ENCODE data around the gene ERO1A.

ERO1A gene

DNA sequence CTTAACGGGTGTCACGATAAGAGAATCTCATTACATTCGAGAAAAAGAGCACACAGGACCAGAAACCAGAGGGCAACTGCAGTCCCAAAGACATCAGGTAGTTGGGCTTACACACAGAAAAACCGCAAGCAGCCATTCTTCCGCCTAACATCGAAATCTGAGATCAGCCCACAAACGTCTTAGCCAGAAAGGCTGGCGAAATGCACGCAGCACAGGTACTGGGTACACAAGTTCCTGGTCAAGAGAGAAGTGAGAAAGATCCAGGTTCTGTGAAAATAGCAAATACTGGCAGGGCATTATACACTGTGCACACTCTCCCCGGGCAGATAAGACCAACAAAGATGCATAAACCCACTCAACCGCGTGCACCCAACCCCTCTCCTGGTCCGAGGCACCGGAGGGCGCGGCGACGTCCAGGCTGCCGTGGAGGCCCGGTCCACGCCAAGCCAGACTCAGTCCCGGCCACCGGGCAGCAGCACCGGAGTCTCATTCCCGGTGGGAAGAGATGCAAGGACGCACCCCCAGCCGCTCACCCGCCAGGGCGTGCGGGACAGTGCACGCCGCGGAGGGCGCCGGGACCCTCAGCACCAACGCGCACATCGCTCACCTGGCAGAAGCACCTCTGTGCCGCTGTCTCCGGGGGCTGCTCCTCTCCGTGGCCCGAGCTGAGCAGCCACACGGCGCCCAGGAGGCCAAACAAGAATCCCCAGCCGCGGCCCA is 437 bp downstream of the ERO1A start:
- DNase-seq = peak; percentile 21

DNA sequence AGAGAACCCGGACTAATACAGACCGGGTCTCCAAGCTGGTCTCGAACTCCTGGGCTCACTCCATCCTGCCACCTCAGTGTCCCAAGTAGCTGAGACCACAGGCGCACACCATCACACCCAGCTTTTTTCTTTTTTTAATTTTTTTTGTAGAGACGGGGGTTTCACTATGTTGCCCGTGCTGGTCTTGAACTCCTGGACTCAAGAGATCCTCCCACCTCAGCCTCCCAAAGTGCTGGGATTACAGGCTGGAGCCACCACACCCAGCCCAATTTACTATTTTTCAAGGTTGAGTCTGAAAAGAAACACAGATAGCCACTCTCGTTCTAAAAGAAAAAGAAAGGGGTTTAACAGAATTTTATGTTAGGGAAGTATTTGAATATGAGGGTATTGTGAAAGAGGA is 1.8 kb downstream of the ERO1A start:
- DNase-seq = no peak

DNA sequence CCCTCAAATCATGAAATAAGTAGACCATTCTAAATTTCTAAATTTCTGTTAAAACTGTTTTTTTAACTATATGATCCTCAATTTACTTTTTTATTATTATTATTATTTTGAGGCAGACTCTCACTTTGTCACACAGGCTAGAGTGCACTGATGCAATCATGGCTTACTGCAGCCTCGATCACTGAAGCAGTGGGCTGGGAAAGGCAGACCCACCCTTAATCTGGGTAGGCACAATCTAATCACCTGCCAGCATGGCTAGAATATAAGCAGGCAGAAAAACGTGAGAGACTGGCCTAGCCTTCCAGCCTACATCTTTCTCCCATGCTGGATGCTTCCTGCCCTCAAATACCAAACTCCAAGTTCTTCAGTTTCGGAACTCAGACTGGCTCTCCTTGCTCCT is 2.3 kb downstream of the ERO1A start:
- no peak for DNase-seq

DNA sequence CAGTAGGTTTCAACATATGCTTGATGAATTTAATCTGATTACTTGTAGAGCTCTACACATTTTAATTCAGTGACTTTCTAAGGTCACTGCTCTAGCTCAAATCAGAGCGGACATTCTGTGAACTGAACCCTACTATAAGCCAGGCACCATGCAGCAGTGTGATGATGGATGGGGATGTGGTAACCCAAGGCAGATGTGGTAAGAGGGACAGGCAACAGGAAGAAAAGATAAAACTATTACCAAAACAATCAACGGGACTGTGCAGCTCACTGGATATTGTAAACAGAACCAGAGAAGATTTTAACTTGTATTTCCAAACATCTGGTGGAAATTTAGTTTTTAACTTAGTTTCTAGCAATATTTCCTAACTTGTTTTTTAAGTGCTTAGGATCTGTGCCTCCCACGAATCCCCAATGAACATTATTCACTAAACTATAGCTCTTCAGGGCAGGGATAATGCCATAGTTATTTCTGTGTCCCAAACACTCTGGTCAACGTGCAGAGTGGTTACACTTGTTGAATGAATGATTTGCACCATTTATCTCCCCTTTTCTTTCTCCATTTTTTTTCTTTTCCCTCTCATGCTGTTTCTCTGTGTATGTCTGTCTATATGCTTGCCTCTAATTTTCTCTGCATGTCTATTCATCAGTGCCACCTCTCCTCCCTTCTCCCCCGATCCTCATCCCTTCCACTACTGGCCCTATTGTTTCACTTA is 3.0 kb downstream of the ERO1A start:
- no peak for DNase-seq

DNA sequence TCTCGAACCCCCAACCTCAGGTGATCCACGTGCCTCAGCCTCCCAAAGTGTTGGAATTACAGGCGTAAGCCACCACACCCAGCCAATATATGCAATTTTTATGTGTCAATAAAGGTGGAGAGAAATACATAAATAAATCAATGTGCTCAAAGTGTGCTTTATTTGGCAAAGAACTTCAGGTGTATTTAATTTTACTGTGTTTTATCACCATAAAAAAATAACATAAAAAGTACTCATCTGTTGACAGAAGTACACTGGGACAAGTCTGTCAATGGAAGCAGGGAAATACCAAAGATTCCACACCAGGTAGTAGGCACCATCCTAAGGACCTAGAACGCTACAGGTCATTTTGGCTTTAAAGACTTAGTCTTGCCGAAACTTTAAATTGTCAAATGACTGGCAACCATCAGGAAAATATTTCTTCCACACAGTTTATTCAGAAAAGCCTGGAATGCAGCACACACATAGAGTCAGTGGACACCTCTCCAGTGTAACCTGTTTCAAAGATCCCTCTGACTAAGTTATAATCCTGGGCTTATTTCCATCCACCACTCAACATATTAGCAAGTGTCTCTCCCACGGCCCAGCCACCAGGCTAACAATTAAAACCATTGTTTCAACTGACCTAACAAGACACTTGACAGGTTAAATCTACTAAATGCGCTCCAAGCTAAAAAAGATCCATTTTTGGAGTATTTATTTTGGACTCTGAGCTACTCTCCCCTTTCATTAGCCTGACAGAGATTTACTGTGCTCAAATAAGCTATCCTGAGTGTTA is 4.2 kb downstream of the ERO1A start:
- no peak for DNase-seq

DNA sequence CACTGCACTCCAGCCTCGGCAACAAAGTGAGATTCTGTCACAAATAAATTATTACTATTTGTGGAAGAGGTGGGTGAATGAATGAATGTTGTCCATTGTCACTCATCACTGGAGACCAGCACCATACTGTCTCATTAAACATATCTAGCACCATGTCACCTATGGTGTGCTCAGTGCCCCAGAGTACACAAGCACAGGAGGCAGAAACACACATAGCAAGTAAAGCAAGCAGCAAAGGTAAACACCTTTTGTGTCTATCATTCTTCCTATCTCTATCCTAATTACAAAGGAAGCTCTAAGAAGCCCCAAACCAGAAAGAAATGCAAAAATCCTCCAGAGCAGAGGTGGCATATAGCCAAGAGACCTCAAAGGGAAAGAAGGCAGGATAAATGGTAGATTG is 9.2 kb downstream of the ERO1A start:
- DNase-seq = no peak

DNA sequence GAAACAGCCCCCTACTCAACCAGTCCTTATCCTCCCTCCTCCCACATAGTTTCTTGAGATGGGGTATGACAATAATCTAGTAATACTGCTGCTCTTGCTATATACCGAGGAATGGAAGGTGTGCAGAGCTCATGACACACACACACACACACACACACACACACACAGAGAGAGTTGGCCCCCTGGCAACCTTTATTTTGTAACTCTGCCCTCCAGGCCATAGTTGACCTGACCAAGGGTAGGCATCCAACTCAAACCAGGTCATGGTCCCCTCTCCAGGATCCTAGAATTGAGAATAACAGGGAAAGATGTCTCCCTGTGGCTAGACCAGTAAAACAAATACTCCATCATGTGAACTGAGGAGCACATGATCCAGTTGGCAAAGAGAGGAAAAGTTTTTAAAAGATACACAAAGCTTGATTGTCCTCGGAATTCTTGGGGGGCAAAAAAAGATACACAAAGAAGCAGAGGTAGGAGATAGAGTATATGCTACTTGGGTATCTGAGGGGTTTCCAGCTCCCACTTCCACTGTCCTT is 11.3 kb downstream of the ERO1A start:
- DNase-seq = no peak

DNA sequence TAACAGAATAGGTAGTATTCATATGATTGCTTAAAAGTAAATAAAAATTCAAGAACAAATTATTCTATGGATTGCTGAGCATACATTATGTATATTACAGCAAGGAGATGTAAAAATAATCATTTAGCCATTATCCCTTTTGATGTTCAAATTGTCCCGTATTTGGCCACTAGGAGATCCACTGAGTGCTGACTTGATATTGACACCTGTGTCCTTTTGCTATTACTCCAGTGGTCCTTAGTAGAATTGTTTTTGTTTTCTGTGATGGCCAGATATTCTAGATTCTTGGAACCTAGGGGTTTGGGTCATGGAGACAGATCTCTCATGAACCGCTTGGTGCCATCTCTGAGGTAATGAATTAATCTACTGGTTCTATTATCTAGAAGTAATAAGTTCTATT is 16.8 kb downstream of the ERO1A start:
- no peak for DNase-seq

DNA sequence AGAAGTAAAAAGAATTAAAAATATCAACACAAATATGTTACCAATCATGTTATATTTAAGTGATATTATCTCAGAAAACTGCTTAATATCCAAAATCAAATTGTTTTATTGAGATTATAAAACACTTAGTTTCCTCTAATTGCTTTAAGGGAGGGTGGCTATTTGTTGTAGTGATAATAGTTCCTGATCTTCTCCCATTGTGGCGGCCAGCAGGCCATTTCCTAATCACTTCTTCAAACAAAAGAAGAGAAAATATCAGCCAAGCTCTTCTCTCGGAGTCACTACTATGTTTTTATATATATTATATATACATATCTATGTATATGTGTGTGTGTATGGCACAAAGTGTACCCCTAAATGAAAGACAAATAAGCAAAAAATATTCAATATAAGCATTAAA is 31.5 kb downstream of the ERO1A start:
- DNase-seq = no peak

DNA sequence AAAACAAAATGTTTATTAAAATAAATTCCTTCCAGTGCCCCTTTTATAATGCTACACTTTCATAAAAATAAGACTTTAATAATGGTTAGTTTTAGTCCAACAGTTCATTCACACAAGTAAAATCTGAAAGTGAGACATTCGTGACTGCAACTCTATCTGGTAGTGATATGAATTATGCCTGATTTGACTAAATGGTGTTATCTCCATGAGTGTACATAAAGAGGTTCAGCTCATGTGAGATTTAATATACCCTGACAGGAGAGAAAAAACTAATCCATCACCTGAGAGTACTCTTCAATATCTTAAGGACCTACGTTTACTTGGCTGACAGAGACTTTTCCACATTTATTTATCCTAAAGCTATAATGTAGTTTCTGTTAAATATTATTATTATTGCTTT is 34.0 kb downstream of the ERO1A start:
- no peak for DNase-seq

DNA sequence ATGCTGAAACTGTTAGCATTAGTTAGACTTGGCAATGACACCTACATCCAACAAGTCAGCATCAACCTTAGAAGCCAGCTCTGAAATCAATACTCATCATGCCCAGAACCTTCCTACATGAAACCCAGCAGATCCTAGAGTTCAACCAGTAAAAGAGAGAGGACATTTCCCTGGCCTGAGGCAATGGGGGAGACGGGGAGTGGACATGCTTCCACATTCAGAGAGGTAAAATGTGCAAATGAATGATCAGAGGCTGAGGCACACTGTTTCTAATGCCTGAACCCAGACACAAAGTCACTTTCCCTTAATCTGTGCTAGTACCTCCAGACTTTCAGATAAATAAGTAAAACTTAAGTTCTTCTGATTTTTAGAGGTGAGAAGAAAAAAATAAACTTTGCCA is 34.5 kb downstream of the ERO1A start:
- no peak for DNase-seq

DNA sequence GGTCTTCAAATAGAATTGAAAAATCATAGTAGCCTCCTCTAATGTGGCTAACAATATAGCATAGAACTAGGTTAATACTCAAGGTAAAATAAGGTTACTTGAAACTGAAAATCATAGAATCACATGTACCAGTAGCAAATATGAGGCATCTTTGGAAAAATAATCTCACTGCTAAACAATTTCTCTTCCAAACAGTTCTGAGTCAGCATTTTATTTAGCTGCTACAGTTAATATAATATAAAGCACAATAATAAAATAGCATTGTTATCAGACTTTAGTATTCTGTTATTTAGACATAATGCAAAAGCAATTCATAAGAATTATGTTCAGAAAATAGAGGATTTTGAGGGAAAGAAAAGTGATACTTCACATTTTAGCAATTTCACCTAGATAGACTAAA is 35.0 kb downstream of the ERO1A start:
- DNase-seq = no peak

DNA sequence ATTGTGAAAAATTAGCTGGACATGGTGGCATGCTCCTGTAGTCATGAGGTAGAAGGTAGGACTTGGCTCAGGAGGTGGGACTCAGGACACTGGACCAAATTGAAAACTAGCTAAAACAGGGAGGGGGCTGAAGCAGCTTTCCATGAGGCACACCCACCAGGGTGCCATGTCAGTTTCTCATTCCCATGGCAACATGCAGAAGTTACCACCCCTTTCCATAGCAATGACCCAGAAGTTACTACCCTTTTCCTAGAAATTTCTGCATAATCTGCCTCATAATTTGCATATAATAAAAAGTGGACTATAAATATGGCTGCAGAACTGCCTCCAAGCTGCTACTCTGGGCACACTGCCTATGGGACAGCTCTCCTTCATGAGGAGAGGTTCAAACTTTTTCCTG is 38.5 kb downstream of the ERO1A start:
- no peak for DNase-seq

DNA sequence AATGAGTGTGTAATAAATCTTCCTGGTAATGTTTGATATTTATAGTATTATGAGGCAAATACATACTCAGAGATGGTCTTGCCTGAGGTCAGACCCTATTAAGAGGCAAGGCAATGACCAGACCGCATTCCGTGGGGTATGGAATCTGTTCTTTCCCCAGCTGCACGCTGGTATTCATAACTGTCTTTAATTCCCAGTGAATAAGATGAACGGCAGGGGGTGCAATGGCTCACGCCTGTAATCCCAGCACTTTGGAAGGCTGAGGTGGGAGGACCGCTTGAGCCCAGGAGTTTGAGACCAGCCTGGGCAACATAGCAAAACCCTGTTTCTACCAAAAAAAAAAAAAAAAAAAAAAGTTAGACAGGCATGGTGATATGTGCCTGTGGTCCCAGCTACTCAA is 44.6 kb downstream of the ERO1A start:
- DNase-seq = no peak

DNA sequence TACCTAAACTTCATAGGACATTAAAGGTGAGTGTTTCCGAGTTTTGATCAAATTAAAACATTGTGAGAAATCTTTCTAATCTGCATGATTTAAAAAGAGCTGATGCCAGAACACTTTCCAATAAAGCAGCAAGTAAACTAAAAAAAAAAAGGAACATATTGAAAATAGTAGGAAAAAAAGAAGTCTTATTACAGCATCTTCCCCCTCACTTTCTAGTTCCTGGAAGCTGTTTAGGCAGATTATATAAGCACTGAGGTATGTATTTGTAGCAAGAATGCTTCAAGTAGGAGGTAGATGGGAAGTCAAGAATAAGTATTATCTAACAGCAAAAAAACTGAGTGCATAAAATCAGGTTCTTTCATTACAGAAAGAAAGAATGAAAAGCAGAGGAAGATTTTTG is 45.8 kb downstream of the ERO1A start:
- no peak for DNase-seq

DNA sequence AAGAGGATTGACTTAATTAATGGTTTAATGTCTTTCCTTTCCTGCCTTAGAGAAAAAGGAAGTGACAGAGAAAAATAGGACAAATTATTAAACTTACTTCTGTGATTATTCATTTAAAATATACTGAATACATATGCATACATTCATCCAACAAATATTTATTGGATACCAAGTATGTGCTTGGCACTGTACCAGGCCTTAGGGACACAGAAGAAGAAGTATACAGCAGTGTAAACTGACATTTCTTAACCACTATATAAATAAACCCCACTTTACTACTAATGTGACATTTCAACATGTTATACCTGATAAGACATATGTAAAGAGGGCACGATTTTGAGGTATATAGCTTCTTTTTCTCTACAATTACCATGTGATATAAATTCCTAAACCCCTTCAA is 53.6 kb downstream of the ERO1A start:
- no peak for DNase-seq

DNA sequence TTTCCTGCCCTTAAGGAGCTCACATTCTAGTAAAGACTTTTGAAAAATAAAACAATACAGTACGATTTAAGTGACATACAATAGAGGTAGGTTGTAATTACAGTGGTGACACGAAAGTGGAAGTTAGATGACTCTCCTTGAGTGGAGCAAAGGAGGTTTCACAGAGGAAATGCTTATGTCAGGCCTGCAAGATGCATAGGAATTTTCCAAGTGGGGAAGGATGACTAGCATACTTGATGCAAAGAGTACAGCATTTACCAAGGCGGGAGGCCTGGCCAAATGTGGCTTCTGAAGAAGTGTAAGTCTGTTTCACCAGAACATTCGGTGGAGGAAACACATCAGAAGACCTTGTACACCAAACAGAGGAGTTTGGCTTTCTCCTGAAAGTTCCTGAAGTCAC is 55.2 kb downstream of the ERO1A start:
- DNase-seq = no peak

DNA sequence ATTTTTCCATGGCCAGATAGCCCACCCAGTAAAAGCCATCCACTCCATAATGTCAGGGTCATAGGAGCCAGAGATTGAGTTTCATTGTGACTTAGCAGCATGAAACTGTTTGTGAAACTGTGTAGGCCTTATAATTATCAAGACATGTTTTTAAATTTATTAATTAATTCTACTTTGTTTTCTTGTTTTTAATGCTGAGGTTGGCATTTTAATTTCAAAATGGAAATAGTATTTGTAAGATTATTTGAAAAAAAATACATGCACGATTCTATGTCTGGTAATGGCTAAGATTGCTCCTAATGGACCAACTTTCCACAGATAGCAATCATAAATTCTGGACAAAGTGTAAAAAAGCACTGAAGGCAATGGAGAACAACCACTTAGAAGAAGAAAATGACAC is 75.7 kb downstream of the ERO1A start:
- DNase-seq = no peak

DNA sequence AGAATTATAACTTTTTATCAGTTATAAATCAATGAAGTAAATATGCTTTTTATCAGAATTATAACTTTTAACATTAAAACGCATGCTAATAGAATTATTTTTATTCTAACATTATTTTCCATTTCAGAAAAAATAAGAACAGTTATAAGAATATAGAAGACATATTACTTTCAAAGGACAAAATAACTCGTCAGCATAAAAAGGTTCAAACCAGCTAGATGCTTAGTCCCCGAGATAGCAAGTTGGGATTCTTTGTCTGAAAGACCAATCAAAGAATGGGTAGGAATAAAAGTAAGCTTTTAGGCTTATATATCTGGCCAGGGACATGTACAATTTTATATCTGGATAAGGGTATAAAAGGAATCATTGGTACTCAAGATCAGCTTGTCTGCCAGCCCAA is 76.8 kb downstream of the ERO1A start:
- no peak for DNase-seq

DNA sequence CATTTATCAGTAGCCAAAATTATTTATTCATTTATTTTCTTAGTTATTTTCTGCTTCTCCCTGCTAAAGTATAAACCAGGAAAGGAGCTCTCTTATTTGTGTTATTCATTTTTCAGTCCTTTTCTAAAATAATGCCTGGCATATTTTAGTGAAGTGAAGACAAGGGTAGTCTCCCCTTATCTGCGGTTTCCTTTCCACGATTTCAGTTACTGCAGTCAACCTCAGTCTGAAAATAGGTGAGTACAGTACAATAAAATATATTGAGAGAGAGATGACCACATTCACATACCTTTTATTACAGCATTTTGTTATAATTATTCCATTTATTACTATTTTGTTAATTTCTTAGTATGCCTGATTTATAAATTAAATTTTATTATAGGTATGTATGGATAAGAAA is 85.2 kb downstream of the ERO1A start:
- DNase-seq = no peak

DNA sequence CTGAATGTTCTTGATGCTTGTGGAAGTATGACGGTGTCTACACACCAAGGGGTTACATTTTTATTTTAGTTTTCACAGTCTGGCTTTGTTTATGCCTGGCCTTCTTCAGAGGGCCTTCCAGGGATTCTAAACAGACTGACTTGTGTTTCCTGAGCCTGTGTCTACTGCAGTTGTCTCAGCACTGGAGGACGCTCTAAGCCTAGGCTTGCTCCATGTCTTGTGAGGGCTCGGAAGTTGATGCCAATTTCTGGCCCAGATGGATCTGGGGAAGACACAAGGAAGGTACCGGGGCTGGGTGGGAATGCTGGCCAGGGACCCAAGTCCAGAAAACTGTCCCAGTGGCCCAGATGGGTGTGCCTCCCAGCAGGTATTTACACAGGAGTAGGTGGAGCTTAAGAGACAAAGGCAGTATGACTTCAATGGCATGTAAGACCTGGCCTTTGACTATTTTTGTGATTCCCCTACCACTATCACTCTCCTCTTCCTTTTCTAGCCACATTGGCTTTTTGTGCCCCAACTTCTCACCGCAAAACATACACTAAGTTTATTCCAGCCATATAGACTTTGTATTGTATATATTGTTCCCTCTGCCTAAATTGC is 85.8 kb downstream of the ERO1A start:
- no peak for DNase-seq

DNA sequence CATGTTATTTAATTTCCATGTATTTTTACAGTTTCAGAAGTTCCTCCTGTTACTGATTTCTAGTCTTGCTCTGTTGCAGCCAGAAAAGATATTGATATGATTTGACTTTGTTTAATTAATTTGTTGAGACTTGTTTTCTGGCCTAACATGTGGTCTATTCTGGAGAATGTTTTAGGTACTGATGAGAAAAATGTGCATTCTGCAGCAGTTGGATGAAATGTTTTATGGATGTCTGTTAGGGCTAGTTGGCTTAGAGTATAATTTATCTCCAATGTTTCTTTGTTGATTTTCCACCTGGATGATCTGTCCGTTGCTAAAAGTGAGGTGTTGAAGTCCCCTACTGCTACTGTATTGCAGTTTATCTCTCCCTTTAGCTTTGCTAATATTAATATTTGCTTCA is 88.3 kb downstream of the ERO1A start:
- no peak for DNase-seq

DNA sequence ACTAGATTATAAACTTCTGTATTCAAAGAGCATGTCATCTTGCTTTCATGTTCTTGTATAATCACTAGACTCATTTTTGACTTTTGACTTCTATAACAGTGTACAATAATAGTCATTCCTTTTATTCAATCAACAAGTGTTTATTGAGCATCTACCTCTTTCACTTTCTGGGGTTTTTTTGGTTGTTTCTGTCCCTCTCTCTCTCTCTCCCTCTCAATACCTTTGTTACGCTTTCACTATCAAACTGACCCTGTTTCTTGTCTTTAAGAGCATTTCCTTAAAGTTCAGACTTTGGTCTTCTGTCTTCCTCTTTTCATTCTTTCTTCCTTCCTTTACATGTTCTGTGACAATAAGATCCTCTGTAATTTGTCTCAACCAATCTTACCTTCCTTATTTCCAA is 93.2 kb downstream of the ERO1A start:
- no peak for DNase-seq

DNA sequence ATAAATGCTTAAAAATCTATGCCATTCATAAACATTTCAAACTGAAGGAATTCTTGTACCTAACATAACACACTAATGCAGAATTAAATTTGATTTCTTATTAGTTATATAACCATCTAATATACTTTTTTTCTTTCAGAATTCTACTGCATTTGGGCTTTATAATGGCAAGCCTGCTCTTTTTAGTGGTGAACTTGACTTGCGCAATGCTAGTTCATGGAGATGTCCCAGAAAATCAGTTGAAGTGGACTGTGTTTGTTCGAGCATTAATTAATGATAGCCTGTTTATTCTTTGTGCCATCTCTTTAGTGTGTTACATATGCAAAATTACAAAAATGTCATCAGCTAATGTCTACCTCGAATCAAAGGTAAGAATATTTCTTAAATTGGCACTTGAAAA is 95.4 kb downstream of the ERO1A start:
- no peak for DNase-seq
